Activated naive CD8-positive, alpha-beta T cell (primary cell): ENCODE results near the gene SRSF2.
A peak's percentile ranks its signal among the peaks of the same experiment; 100 is the strongest.
"Not testable (repeated sequence)": the region's sequence is repeated elsewhere in the genome, so short reads cannot be mapped to it uniquely, and the experiment has no call there.

Source experiments
- H3K27ac Mint-ChIP-seq: one replicate; pipeline ENCODE4 v1.8.0; 2021; ENCODE audit warnings: mixed read lengths
- H3K27me3 Mint-ChIP-seq: one replicate; pipeline ENCODE4 v1.8.0; 2021; ENCODE audit warnings: mixed read lengths
- H3K36me3 Mint-ChIP-seq: one replicate; pipeline ENCODE4 v1.8.0; 2021; ENCODE audit warnings: mixed read lengths
- H3K4me1 Mint-ChIP-seq: one replicate; pipeline ENCODE4 v1.8.0; 2021; ENCODE audit warnings: low read depth, mixed read lengths
- H3K4me3 Mint-ChIP-seq: one replicate; pipeline ENCODE4 v1.8.0; 2021; ENCODE audit warnings: mild to moderate bottlenecking, mixed read lengths
- H3K9me3 Mint-ChIP-seq: one replicate; pipeline ENCODE4 v1.8.0; 2021; ENCODE audit warnings: low read depth, mixed read lengths

SRSF2 gene

DNA sequence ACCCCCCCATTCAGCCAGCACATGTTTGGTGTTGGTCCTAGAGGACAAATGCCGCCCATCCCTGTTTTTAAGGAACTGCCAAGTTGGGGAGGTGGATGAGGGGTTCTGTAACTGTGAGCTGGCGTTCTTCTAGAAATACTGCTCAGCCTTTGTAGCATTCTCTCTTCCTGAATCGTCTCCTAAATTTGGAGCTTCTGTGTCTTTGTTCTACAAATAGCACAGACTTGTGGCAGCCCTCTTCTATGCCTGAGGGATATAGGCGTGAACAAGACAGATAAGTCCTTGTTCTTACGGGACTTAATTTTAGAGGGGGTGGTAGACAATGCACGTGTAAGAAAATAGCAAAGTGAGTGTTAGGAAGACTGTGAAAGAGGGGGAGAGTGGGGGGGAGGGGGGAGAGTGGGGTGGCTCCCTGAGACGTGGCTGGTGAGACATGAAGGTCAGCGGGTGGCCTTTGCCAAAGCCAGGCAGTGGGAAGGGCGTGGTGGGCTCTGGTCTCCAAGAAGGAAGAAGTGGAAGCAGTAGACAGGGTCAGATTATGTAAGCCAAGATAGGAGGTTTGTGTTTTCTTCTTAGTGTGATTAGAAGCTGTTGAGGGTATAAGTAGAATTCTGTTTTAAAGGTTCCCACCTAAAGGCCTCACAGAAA lies 10.7 kb upstream of the SRSF2 start:
- peaks cover 11% of the 10 kb centered on the region for H3K36me3 Mint-ChIP-seq
- H3K27me3 Mint-ChIP-seq: no peaks in the 10 kb centered on the region
- H3K9me3 Mint-ChIP-seq: no peaks in the 10 kb centered on the region
- H3K4me1 Mint-ChIP-seq: peaks cover 15% of the 10 kb centered on the region
- no peak overlapping the region for H3K27ac Mint-ChIP-seq
- H3K4me3 Mint-ChIP-seq: no peak overlapping the region

DNA sequence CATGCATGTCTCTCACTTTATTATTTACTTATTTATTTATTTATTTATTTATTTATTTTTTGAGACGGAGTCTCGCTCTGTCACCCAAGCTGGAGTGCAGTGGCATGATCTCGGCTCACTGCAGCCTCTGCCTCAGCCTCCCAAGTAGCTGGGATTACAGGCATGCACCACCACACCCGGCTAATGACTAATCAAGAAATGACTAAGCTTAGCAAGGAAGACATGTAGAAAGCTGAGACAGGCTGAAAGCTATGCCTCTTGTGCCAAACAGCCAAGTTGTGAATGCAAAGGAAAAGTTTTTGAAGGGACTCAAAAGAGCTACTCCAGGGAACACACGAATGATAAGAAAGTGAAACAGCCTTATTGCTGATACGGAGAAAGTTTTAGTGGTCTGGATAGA lies 8.7 kb upstream of the SRSF2 start:
- H3K4me1 Mint-ChIP-seq, H3K27me3 Mint-ChIP-seq, H3K4me3 Mint-ChIP-seq, H3K27ac Mint-ChIP-seq, H3K9me3 Mint-ChIP-seq: not testable (repeated sequence)
- H3K36me3 Mint-ChIP-seq: peaks cover 16% of the 10 kb centered on the region

DNA sequence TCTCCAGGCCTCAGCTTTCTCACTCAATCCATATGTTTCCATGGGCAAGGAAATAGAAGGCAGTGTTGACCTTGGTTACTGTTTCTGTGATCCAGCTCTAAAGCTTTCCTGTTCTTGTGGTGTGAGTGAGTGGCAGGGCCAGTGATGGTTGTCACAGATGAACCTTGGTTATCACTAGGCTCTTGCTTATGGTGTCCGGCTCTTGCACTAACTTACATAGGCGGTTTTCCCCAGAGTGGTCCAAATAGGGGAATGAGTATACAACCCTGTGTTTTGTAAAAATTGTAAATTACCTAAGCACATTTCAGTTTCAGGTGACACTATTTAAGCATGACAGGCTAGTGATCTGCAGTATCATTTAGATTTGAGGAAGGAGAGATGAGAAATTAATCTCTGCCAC lies 7.6 kb upstream of the SRSF2 start:
- Mint-ChIP-seq H3K4me3 (no peak overlapping the region), H3K36me3 (peaks cover 16% of the 10 kb centered on the region), H3K27ac (no peak overlapping the region), H3K4me1 (peaks cover 13% of the 10 kb centered on the region), H3K27me3 (no peaks in the 10 kb centered on the region), H3K9me3 (no peaks in the 10 kb centered on the region)

DNA sequence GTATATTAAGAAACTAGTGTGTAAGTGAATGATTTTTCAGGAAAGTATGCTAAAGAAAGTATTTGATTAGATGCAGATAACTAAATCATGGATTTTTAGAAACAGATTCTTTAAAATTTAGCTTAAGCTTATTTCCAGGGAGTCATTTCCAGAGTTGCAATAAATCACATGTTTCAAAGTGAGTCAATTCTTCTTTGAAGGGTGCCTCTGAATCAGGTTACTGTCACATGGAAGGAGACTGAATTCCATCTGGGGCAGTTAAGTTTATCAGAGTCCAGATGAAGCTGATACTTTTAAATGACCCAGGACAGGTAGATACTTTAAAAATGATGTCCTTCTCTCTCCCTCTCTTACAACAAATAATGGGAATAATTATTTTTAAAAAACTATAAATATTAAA lies 5.8 kb upstream of the SRSF2 start:
- Mint-ChIP-seq H3K9me3 (no peaks in the 10 kb centered on the region), H3K27ac (no peak overlapping the region), H3K4me1 (peaks cover 30% of the 10 kb centered on the region), H3K27me3 (no peaks in the 10 kb centered on the region), H3K36me3 (peaks cover 14% of the 10 kb centered on the region), H3K4me3 (no peak overlapping the region)

DNA sequence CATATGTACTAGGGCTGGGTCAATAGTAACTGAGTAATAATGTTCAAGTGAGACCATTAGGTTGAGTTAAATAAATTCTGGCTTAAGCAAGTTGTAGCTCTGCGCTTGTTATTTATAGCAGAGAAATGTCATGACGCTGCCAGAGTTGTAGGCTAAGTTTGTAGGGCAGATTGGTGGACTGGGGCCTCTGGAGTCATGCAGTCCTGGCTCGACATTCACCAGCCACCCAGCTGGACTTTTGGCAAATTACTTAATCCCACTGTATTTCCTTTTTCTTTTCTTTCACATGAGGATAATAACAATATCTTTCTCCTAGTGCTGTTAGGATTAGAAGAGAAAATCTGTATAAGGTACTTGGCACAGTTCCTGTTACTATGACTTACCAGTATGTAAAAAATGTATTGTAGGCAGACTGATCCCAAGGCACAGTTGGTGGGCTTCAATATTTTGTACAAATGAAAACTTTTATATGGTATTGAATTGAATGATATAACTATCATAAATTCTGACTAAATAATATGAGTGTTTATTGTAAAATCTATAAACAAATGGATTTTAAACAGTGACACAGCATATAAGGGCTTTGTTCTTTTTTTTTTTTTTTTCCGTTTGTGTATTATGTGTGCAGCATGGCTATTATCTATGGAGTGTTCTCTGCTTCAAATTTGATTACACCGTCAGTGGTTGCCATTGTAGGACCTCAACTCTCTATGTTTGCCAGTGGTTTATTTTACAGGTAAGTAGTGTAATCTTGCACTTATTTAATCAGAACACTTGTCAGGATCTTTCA lies 3.4 kb upstream of the SRSF2 start:
- Mint-ChIP-seq H3K9me3 (no peaks in the 10 kb centered on the region), H3K27me3 (no peaks in the 10 kb centered on the region), H3K4me3 (no peak overlapping the region), H3K27ac (no peak overlapping the region), H3K36me3 (peaks cover 14% of the 10 kb centered on the region), H3K4me1 (peaks cover 26% of the 10 kb centered on the region)

DNA sequence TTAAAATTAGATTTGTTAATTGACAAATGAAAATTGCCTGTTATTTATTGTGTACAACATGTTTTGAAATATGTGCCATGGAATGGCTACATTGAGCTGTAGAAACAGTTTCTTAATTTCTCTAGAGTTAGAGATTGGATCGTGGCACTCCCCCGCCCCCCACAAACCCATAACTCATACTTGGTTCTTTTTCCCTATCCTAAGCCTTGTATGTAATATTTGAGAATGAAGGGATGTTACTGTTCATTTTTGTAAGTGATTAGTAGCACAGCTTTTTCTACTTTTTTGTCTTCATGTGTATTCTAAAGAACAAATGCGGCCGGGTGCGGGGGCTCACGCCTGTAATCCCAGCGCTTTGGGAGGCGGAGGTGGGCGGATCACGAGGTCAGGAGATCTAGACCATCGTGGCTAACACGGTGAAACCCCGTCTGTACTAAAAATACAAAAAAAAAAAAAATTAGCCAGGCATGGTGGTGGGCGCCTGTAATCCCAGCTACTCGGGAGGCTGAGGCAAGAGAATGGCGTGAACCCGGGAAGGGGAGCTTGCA lies 2.5 kb upstream of the SRSF2 start:
- H3K4me1 Mint-ChIP-seq: peaks cover 30% of the 10 kb centered on the region
- not testable (repeated sequence) for H3K27ac Mint-ChIP-seq, H3K27me3 Mint-ChIP-seq, H3K9me3 Mint-ChIP-seq
- H3K4me3 Mint-ChIP-seq: peak overlapping the region; percentile 23
- peaks cover 17% of the 10 kb centered on the region for H3K36me3 Mint-ChIP-seq

DNA sequence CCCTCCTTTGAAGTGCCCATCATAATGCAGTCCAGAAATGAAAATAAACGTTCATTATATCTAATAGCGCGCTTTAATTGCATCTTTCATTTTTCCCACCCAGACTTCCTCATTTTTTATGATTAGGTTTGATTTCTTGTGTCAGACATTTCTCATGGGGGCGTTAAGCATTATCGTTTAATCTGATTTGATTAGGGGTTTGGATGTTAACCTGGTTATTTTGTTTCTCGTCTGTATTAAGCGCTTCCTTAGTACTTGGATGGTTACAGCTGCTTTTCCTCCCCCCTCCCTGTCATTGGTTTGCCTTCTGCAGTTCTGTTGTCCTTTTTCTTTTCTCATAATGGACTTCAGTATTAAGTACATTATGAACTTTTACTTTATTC lies 1.3 kb upstream of the SRSF2 start:
- H3K27me3 Mint-ChIP-seq: no peaks in the 10 kb centered on the region
- H3K4me1 Mint-ChIP-seq: peaks cover 40% of the 10 kb centered on the region
- H3K4me3 Mint-ChIP-seq: peak overlapping the region; percentile 94
- no peaks in the 10 kb centered on the region for H3K9me3 Mint-ChIP-seq
- H3K27ac Mint-ChIP-seq: peak overlapping the region; percentile 97
- peaks cover 29% of the 10 kb centered on the region for H3K36me3 Mint-ChIP-seq

DNA sequence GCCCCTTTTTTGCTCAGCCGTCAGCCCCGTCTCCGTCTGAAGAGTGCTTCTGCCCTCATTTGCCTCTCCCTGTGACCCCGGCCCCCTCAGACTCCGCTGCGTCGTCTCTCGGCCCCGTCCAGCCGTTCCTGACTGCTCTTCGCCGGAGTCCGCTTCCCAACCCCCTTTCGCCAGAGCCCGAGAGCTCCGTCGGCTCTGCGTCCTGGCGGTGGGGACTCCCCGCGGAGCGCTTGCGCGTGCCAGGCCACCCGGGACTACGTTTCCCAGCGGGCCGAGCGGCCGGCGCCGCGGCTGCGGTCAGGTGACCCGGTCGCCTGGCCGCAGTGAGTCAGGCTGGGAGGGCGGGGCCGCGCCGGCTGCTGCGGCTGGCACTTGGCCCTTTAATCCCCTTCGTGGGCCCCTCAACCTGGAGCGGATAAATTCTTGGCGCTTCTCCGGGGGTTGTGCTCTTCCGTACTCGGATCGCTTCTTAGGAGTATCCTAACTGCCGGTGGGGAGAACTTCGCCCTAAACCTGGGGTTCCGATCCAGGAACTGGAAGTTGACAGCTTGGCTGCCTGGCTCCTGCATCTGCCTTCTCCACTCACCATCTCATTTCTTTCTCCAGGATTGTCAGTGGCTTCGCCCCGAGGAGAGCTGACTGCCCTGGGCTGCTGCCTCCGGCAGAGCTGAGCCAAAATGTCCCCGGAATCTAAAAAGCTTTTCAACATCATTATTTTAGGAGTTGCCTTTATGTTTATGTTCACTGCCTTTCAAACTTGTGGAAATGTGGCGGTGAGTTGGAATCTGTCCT lies 741 bp upstream of the SRSF2 start, which contains the start of gene MFSD11:
Gene MFSD11, plus strand, starts transcription at position 444 of the 792 bp plus-strand sequence. Its CDS starts 234 bp downstream, at position 678.
- H3K4me1 Mint-ChIP-seq: peaks cover 46% of the 10 kb centered on the region

DNA sequence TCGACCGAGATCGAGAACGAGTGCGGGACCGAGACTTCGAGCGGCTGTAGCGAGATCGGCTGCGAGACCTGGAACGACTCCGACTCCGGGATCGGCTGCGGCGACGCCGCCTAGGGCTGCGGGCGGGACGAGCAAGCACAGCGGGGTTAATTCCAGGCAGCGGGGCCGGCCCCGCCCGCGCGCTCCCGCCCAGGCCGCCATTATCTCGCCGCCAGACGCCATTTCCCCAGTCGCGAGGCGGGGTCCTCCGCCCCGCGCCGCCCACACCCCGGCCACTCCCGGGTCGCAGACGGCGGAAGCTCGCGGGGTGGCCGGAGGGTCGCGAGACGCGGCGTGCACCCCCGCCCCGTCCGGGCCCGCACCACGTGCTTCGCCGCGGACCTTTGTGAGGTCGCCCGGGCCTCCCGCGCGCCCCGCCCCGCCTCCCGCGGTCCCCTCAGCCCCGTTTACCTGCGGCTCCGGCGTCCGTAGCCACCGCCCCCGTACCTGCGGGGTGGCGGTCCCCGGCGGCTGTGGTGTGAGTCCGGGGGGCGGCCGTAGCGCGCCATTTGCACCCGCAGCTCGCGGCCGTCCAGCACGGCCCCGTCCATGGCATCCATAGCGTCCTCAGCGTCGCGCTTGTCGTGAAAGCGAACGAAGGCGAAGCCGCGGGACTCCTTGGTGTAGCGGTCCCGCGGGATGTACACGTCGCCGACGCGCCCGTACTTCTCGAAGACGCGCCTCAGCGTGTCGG lies 616 bp downstream of the SRSF2 start:
- H3K4me3 Mint-ChIP-seq: peak overlapping the region; percentile 99
- no peaks in the 10 kb centered on the region for H3K27me3 Mint-ChIP-seq
- H3K36me3 Mint-ChIP-seq: peaks cover 28% of the 10 kb centered on the region
- peaks cover 56% of the 10 kb centered on the region for H3K4me1 Mint-ChIP-seq
- peak overlapping the region; percentile 97 for H3K27ac Mint-ChIP-seq
- H3K9me3 Mint-ChIP-seq: no peaks in the 10 kb centered on the region

More for the DNA sequence above, 741 bp upstream of the SRSF2 start, which contains the start of gene MFSD11:
- Mint-ChIP-seq H3K27ac (peak within 1 kb of the TSS; percentile 97), H3K9me3 (no peaks in the 10 kb centered on the region), H3K4me3 (peak within 1 kb of the TSS; percentile 94), H3K36me3 (peaks cover 33% of the 10 kb centered on the region), H3K27me3 (no peaks in the 10 kb centered on the region)

DNA sequence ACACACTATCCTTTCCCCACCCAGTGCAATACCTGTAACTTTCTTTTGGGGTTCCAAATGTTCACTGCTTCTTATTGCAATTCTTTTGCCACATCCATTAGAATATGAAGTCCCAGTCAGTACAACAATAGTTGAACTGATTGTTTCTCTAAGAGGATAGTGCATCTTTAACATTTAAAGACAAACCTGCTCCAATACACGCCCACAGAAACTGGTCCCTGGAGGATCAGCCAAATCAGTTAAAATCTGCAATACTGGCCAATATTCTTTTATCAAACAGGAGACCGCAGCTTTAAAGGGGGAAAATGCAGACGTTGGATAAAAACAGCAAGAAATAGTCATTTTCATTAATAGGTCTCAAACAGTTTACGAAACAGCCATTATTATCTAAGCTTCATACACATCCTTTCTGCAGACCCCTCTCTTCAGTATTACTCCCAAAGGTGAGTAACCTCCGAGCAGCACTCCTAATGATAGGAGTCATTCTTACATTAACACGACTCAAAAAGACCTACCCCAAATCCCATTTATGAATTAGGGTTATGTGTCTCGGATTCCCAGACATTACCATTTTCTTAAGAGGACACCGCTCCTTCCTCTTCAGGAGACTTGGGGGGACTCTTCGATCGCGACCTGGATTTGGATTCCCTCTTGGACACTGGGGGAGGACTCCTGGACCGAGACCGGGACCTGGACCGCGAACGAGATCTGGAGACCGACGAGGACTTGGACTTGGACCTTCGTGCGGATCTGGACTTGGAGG lies 1.4 kb downstream of the SRSF2 start:
- peaks cover 28% of the 10 kb centered on the region for H3K36me3 Mint-ChIP-seq

DNA sequence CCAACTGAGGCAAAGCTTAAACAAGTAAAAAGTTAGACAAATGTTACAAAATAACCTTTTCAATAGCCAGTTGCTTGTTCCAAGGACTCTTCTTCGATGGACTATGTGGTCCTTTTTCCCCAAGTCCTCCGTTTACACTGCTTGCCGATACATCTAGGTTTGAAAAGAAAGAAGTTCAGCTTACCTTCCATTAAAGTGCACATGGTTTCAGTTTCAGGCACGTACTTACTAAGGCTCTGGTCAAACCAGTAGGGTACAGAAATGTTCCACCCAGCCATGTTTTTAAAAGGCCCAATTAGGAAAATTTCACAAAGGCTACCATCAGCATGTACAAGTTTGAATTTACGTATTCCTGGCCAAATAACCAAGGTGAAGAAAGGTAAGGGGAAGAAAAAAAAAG lies 2.1 kb downstream of the SRSF2 start:
- Mint-ChIP-seq H3K4me3 (peak overlapping the region; percentile 99), H3K27me3 (no peaks in the 10 kb centered on the region), H3K36me3 (peaks cover 28% of the 10 kb centered on the region), H3K27ac (peak overlapping the region; percentile 97), H3K4me1 (peaks cover 56% of the 10 kb centered on the region), H3K9me3 (no peaks in the 10 kb centered on the region)

More for the DNA sequence above, 1.4 kb downstream of the SRSF2 start:
- H3K4me3 Mint-ChIP-seq: peak overlapping the region; percentile 99
- H3K27ac Mint-ChIP-seq: peak overlapping the region; percentile 97
- peaks cover 57% of the 10 kb centered on the region for H3K4me1 Mint-ChIP-seq
- H3K9me3 Mint-ChIP-seq: no peaks in the 10 kb centered on the region
- H3K27me3 Mint-ChIP-seq: no peaks in the 10 kb centered on the region

DNA sequence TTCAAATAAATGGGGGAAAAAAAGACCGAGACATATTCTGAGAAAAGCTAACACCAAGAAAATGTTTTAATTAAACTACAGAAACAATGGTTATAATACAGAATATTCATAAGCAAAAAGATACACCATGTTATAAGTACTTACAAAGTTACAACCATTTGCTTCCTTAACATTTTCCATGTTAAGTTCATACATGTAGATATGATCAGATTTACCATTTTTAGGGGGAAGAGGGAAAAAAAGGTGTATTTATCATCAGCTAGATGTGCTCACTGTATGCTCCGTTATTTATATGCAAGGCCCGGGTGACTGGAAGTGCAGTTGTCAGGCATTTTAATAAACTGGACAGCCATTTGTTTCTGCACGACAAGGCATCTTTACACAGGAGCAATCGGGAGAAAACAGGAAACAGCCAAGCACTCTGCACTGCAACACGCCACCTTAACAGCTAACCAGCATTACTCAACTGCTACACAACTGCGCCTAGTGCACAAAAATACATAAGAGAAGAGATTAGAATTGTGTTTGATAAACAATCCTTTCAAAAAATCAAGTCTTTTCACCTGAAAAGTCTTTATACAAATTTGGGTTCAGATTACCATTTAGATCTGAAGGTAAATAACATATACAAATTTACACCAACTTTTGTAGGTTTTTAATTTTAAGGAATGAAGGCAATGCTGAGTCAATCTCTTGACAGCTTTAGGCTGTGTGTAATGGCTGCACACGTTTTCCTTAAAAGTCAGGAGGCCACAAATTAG lies 2.9 kb downstream of the SRSF2 start:
- peak overlapping the region; percentile 97 for H3K27ac Mint-ChIP-seq
- H3K4me3 Mint-ChIP-seq: peak overlapping the region; percentile 99
- peaks cover 28% of the 10 kb centered on the region for H3K36me3 Mint-ChIP-seq
- peaks cover 58% of the 10 kb centered on the region for H3K4me1 Mint-ChIP-seq
- no peaks in the 10 kb centered on the region for H3K27me3 Mint-ChIP-seq
- no peaks in the 10 kb centered on the region for H3K9me3 Mint-ChIP-seq

DNA sequence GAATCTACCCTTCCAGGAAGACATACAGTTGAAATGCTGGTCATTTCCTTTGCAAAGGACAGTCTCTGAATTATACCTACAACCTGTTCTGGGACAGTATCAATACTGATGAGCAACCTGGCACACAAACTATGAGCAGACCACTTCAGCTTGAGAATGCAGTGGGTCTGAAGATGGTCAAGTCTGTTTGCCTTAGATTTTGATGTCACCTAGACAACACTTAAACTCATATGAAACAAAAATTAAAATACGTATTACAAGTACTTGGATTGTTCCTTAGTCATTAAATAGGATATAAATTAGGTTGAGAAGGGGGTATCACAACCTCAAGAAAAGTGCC lies 3.5 kb downstream of the SRSF2 start:
- no peaks in the 10 kb centered on the region for H3K9me3 Mint-ChIP-seq

More for the DNA sequence above, 3.5 kb downstream of the SRSF2 start:
- peak overlapping the region; percentile 99 for H3K4me3 Mint-ChIP-seq
- H3K4me1 Mint-ChIP-seq: peaks cover 56% of the 10 kb centered on the region
- peaks cover 28% of the 10 kb centered on the region for H3K36me3 Mint-ChIP-seq
- H3K27me3 Mint-ChIP-seq: no peaks in the 10 kb centered on the region
- peak overlapping the region; percentile 97 for H3K27ac Mint-ChIP-seq
